ENCODE data around the gene ZCCHC10.

ZCCHC10 gene

DNA sequence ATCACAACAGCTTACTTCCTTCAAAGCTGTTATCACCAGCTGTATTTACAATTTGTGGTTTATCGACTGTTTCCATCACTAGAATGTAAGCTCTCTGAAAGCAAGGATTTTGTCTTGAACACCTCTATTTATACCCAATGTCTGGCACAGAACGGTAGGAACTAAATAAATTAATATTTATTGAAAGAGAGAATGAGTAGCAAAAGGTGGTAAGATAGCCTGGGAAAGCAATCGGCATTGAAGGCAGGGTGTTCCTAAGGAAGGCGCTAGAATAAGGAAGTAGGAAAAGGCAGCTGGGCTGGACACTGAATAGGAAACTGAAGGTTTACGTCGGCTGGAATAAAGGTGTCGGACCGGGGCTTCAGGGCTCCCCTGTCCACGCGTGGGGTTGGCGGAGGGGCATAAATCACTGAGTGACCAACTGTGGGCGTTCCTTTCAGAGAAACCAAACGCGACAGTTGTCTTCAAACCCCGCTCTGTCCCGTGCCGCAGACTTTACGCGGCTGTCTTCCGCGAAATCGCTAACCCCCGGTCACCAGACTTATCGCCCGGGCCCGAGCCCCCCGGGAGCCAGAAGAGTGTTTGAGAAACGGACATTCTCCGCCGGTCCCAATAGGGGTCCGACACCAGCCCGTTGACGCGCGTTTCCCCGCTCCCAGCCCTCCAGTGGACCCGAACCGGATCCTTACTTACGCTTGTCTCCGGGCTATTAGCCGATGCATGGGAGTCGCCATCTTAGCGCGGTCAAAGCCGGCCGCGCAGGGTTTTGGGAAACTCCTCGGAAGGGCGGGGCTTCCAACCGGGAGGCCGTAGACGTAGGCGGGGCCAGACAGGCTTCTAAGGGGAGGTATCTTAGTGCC is at the start of gene ZCCHC10:
TSS of gene ZCCHC10 (minus strand) at position 746 of the 860 bp plus-strand sequence. CDS start at position 734, 12 bp downstream.
- Histone ChIP-seq H3K9me3 (ENCODE audit: control insufficient read depth, low read length) (no peaks in the 10 kb centered on the region), H3K9ac (ENCODE audit: low read length) (peak within 1 kb of the TSS; percentile 96), H3K4me3 (ENCODE audit: low read length) (peak within 1 kb of the TSS; percentile 95), H3K4me1 (ENCODE audit: control insufficient read depth, insufficient read depth, low read length) (peaks cover 11% of the 10 kb centered on the region), H3K27me3 (replicated peaks; ENCODE audit: control insufficient read depth, insufficient read depth, low read length) (no peaks in the 10 kb centered on the region), H3K36me3 (ENCODE audit: control insufficient read depth, insufficient read depth, low read length, severe bottlenecking) (peaks cover 4% of the 10 kb centered on the region)
- DNase-seq (ENCODE audit: low read depth): peak; percentile 99

- Histone ChIP-seq H3K27me3 (replicated peaks; ENCODE audit: control insufficient read depth, insufficient read depth, low read length) (no peaks in the 10 kb centered on the region), H3K4me3 (ENCODE audit: low read length) (no peak overlapping the region), H3K36me3 (ENCODE audit: control insufficient read depth, insufficient read depth, low read length, severe bottlenecking) (peaks cover 56% of the 10 kb centered on the region), H3K4me1 (ENCODE audit: control insufficient read depth, insufficient read depth, low read length) (no peaks in the 10 kb centered on the region), H3K9ac (ENCODE audit: low read length) (no peak overlapping the region), H3K9me3 (ENCODE audit: control insufficient read depth, low read length) (no peaks in the 10 kb centered on the region)
- peak; percentile 55 for DNase-seq (ENCODE audit: low read depth)
Observed at GRCh38 chr5:133075572-133076536, 49.5 kb upstream of the ZCCHC10 start.

GRCh38 chr5:133072021-133072420 is 45.7 kb upstream of the ZCCHC10 start:
- peaks cover 80% of the 10 kb centered on the region for H3K36me3 ChIP-seq (ENCODE audit: control insufficient read depth, insufficient read depth, low read length, severe bottlenecking)
- no peak overlapping the region for H3K9ac ChIP-seq (ENCODE audit: low read length)
- no peaks in the 10 kb centered on the region for H3K27me3 ChIP-seq (replicated peaks; ENCODE audit: control insufficient read depth, insufficient read depth, low read length)
- no peaks in the 10 kb centered on the region for H3K4me1 ChIP-seq (ENCODE audit: control insufficient read depth, insufficient read depth, low read length)
- DNase-seq (ENCODE audit: low read depth): no peak
- no peaks in the 10 kb centered on the region for H3K9me3 ChIP-seq (ENCODE audit: control insufficient read depth, low read length)
- H3K4me3 ChIP-seq (ENCODE audit: low read length): no peak overlapping the region

DNA sequence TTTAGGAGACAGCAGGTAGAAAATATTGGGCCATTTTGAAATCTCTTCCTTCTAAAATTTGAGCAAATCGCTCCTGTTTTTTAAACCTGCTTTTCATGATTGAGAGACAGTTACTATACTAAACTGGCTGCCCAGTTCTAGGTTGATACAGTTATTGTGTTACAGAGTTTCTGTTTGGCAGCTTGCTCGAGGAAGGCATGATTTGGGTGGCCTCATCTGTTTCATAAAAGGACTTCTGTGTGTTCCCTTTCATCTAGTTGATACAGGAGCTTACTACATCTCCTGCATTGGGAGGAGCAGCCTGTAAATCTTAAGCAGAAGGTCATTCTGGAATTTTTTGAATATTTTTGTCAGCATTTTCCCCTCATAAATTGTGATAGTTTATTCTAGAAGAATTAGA is 39.7 kb upstream of the ZCCHC10 start:
- no peaks in the 10 kb centered on the region for H3K27me3 ChIP-seq (replicated peaks; ENCODE audit: control insufficient read depth, insufficient read depth, low read length)
- H3K36me3 ChIP-seq (ENCODE audit: control insufficient read depth, insufficient read depth, low read length, severe bottlenecking): peaks cover 49% of the 10 kb centered on the region
- no peaks in the 10 kb centered on the region for H3K4me1 ChIP-seq (ENCODE audit: control insufficient read depth, insufficient read depth, low read length)
- H3K9me3 ChIP-seq (ENCODE audit: control insufficient read depth, low read length): no peaks in the 10 kb centered on the region
- H3K4me3 ChIP-seq (ENCODE audit: low read length): no peak overlapping the region
- H3K9ac ChIP-seq (ENCODE audit: low read length): no peak overlapping the region
- no peak for DNase-seq (ENCODE audit: low read depth)

GRCh38 chr5:133065471-133065870 is 39.1 kb upstream of the ZCCHC10 start:
- Histone ChIP-seq H3K4me3 (ENCODE audit: low read length) (no peak overlapping the region), H3K9ac (ENCODE audit: low read length) (no peak overlapping the region), H3K9me3 (ENCODE audit: control insufficient read depth, low read length) (no peaks in the 10 kb centered on the region), H3K27me3 (replicated peaks; ENCODE audit: control insufficient read depth, insufficient read depth, low read length) (no peaks in the 10 kb centered on the region), H3K4me1 (ENCODE audit: control insufficient read depth, insufficient read depth, low read length) (no peaks in the 10 kb centered on the region), H3K36me3 (ENCODE audit: control insufficient read depth, insufficient read depth, low read length, severe bottlenecking) (peaks cover 43% of the 10 kb centered on the region)
- DNase-seq (ENCODE audit: low read depth): no peak

GRCh38 chr5:133063965-133064364 is 37.6 kb upstream of the ZCCHC10 start:
- DNase-seq (ENCODE audit: low read depth): no peak
- Histone ChIP-seq H3K36me3 (ENCODE audit: control insufficient read depth, insufficient read depth, low read length, severe bottlenecking) (peaks cover 30% of the 10 kb centered on the region), H3K9me3 (ENCODE audit: control insufficient read depth, low read length) (no peaks in the 10 kb centered on the region), H3K27me3 (replicated peaks; ENCODE audit: control insufficient read depth, insufficient read depth, low read length) (no peaks in the 10 kb centered on the region), H3K4me1 (ENCODE audit: control insufficient read depth, insufficient read depth, low read length) (no peaks in the 10 kb centered on the region), H3K4me3 (ENCODE audit: low read length) (no peak overlapping the region), H3K9ac (ENCODE audit: low read length) (no peak overlapping the region)

GRCh38 chr5:133062276-133062675 is 35.9 kb upstream of the ZCCHC10 start:
- Histone ChIP-seq H3K4me1 (ENCODE audit: control insufficient read depth, insufficient read depth, low read length) (peaks cover 3% of the 10 kb centered on the region), H3K4me3 (ENCODE audit: low read length) (no peak overlapping the region), H3K9ac (ENCODE audit: low read length) (no peak overlapping the region), H3K36me3 (ENCODE audit: control insufficient read depth, insufficient read depth, low read length, severe bottlenecking) (peaks cover 17% of the 10 kb centered on the region), H3K27me3 (replicated peaks; ENCODE audit: control insufficient read depth, insufficient read depth, low read length) (no peaks in the 10 kb centered on the region), H3K9me3 (ENCODE audit: control insufficient read depth, low read length) (no peaks in the 10 kb centered on the region)
- no peak for DNase-seq (ENCODE audit: low read depth)

- DNase-seq (ENCODE audit: low read depth): no peak
- Histone ChIP-seq H3K4me3 (ENCODE audit: low read length) (no peak overlapping the region), H3K9ac (ENCODE audit: low read length) (no peak overlapping the region), H3K9me3 (ENCODE audit: control insufficient read depth, low read length) (no peaks in the 10 kb centered on the region), H3K27me3 (replicated peaks; ENCODE audit: control insufficient read depth, insufficient read depth, low read length) (no peaks in the 10 kb centered on the region), H3K36me3 (ENCODE audit: control insufficient read depth, insufficient read depth, low read length, severe bottlenecking) (no peaks in the 10 kb centered on the region), H3K4me1 (ENCODE audit: control insufficient read depth, insufficient read depth, low read length) (peaks cover 19% of the 10 kb centered on the region)
Observed at GRCh38 chr5:133059621-133060020, 33.3 kb upstream of the ZCCHC10 start.

DNA sequence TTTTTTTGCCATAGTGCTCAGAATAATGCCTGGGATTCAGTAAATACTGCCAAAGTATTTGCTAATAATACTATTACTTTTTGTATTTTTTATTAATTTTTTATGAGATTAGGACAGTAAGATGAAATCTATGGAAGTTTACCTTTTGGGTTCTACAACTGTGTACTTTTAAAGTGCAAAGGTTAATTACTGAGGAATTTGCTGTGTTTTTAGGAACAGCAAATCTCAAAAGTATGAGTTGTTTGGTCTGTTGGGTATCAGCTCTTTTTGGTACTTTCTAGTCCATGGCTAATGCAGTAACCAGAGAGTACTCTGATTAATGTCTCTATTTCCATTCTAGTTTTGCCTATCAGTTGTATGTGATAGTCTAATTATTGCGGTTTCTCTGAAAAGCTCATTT is 30.5 kb upstream of the ZCCHC10 start:
- H3K4me3 ChIP-seq (ENCODE audit: low read length): no peak overlapping the region

DNA sequence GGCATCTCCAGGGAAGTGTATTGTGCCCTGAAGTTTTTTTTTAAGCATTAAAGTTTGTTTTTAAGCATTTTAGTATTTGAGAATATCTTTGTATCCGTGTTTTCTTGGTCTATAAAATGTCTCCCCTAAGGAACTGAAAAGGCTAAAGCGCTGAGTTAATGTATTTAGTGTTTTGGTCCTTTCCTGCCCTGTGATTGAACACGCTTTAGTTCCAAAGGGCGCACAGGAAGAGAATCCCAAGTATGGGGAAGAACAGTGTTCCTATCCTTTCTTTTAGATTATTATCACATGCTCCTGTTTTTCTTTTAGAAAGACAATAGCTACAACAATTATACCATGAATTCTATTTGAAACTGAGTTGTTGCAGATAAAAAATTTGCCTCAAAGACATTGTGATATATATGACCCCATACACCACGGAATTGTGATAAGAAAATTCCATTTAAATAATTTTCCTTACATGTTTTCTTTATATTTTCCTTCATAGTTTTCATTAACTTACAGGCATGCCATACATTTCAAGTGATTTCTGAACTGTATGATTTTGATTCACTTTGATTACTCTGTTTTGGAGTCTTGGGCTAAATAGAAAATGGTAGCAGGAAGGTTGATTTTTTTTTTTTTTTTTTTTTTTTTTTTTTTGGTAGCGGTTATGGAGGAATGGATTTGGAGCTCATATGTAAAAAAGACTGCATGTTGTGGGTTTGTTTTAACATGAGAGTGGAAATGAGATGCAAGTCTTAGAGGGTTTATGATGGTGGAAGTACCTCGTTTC is 28.5 kb upstream of the ZCCHC10 start:
- H3K4me3 ChIP-seq (ENCODE audit: low read length): no peak overlapping the region
- DNase-seq (ENCODE audit: low read depth): no peak
- no peaks in the 10 kb centered on the region for H3K9me3 ChIP-seq (ENCODE audit: control insufficient read depth, low read length)
- no peak overlapping the region for H3K9ac ChIP-seq (ENCODE audit: low read length)
- no peaks in the 10 kb centered on the region for H3K27me3 ChIP-seq (replicated peaks; ENCODE audit: control insufficient read depth, insufficient read depth, low read length)
- H3K4me1 ChIP-seq (ENCODE audit: control insufficient read depth, insufficient read depth, low read length): peaks cover 28% of the 10 kb centered on the region
- no peaks in the 10 kb centered on the region for H3K36me3 ChIP-seq (ENCODE audit: control insufficient read depth, insufficient read depth, low read length, severe bottlenecking)

More for the DNA sequence above, 30.5 kb upstream of the ZCCHC10 start:
- DNase-seq (ENCODE audit: low read depth): no peak
- Histone ChIP-seq H3K36me3 (ENCODE audit: control insufficient read depth, insufficient read depth, low read length, severe bottlenecking) (no peaks in the 10 kb centered on the region), H3K27me3 (replicated peaks; ENCODE audit: control insufficient read depth, insufficient read depth, low read length) (no peaks in the 10 kb centered on the region), H3K9ac (ENCODE audit: low read length) (no peak overlapping the region), H3K4me1 (ENCODE audit: control insufficient read depth, insufficient read depth, low read length) (peaks cover 19% of the 10 kb centered on the region), H3K9me3 (ENCODE audit: control insufficient read depth, low read length) (no peaks in the 10 kb centered on the region)
